ENCODE measurements around the gene PLIN4. TPM values are rescaled to one million over a fixed set of nuclear protein-coding genes. Genes with fewer than 3 reads are reported as not detected.
"Not testable (repeated sequence)": the region's sequence is repeated elsewhere in the genome, so short reads cannot be mapped to it uniquely, and the experiment has no call there.

PLIN4 gene
- total RNA-seq, 1 experiment from 2014 or later: 0.34 TPM

- DNase-seq (ENCODE audit: low spot score): no peak
- in situ Hi-C loops (cut with HindIII; ENCODE audit: low sequenced_read_pairs): no loop called here
Measured at GRCh38 chr19:4528843-4529242, 10.6 kb upstream of the PLIN4 start.

GRCh38 chr19:4527377-4527776 lies 9.1 kb upstream of the PLIN4 start:
- in situ Hi-C loops (cut with HindIII; ENCODE audit: low sequenced_read_pairs): not testable (repeated sequence)

GRCh38 chr19:4525563-4526002 lies 7.3 kb upstream of the PLIN4 start:
- no peak for DNase-seq (ENCODE audit: low spot score)
- in situ Hi-C loops (cut with HindIII; ENCODE audit: low sequenced_read_pairs): no loop called here

More at GRCh38 chr19:4527377-4527776, 9.1 kb upstream of the PLIN4 start:
- DNase-seq (ENCODE audit: low spot score): not testable (repeated sequence)

- DNase-seq (ENCODE audit: low spot score): peak; percentile 30
- in situ Hi-C loops (cut with HindIII; ENCODE audit: low sequenced_read_pairs): no loop called here
Measured at GRCh38 chr19:4524808-4525562, 6.7 kb upstream of the PLIN4 start.

GRCh38 chr19:4523306-4524110 lies 5.2 kb upstream of the PLIN4 start:
- in situ Hi-C loops (cut with HindIII; ENCODE audit: low sequenced_read_pairs): no loop called here
- DNase-seq (ENCODE audit: low spot score): peak; percentile 26

GRCh38 chr19:4522291-4523002 lies 4.2 kb upstream of the PLIN4 start:
- in situ Hi-C loops (cut with HindIII; ENCODE audit: low sequenced_read_pairs): no loop called here
- no peak for DNase-seq (ENCODE audit: low spot score)

GRCh38 chr19:4521888-4522242 lies 3.6 kb upstream of the PLIN4 start:
- in situ Hi-C loops (cut with HindIII; ENCODE audit: low sequenced_read_pairs): no loop called here
- no peak for DNase-seq (ENCODE audit: low spot score)

GRCh38 chr19:4521170-4521887 lies 3.0 kb upstream of the PLIN4 start:
- in situ Hi-C loops (cut with HindIII; ENCODE audit: low sequenced_read_pairs): no loop called here
- DNase-seq (ENCODE audit: low spot score): no peak

GRCh38 chr19:4519521-4520277 lies 1.4 kb upstream of the PLIN4 start:
- in situ Hi-C loops (cut with HindIII; ENCODE audit: low sequenced_read_pairs): no loop called here
- no peak for DNase-seq (ENCODE audit: low spot score)

- no peak for DNase-seq (ENCODE audit: low spot score)
- in situ Hi-C loops (cut with HindIII; ENCODE audit: low sequenced_read_pairs): no loop called here
Measured at GRCh38 chr19:4519172-4519496, 848 bp upstream of the PLIN4 start.

- in situ Hi-C loops (cut with HindIII; ENCODE audit: low sequenced_read_pairs): no loop called here
- DNase-seq (ENCODE audit: low spot score): no peak
Measured at GRCh38 chr19:4517451-4518057, 732 bp downstream of the PLIN4 start.

GRCh38 chr19:4516939-4517300 lies 1.4 kb downstream of the PLIN4 start:
- in situ Hi-C loops (cut with HindIII; ENCODE audit: low sequenced_read_pairs): no loop called here
- DNase-seq (ENCODE audit: low spot score): no peak

GRCh38 chr19:4516199-4516938 lies 1.9 kb downstream of the PLIN4 start:
- no peak for DNase-seq (ENCODE audit: low spot score)
- in situ Hi-C loops (cut with HindIII; ENCODE audit: low sequenced_read_pairs): no loop called here

GRCh38 chr19:4515732-4516131 lies 2.6 kb downstream of the PLIN4 start:
- no peak for DNase-seq (ENCODE audit: low spot score)
- in situ Hi-C loops (cut with HindIII; ENCODE audit: low sequenced_read_pairs): no loop called here

- in situ Hi-C loops (cut with HindIII; ENCODE audit: low sequenced_read_pairs): no loop called here
Measured at GRCh38 chr19:4513248-4513647, 5.0 kb downstream of the PLIN4 start.

GRCh38 chr19:4512070-4512469 lies 6.2 kb downstream of the PLIN4 start:
- DNase-seq (ENCODE audit: low spot score): no peak
- in situ Hi-C loops (cut with HindIII; ENCODE audit: low sequenced_read_pairs): no loop called here

More at GRCh38 chr19:4513248-4513647, 5.0 kb downstream of the PLIN4 start:
- no peak for DNase-seq (ENCODE audit: low spot score)

- no peak for DNase-seq (ENCODE audit: low spot score)
- in situ Hi-C loops (cut with HindIII; ENCODE audit: low sequenced_read_pairs): no loop called here
Measured at GRCh38 chr19:4511300-4512054, 6.8 kb downstream of the PLIN4 start.

Data from G401 (cell line).